LHCN-M2 (cell line): ENCODE measurements around the gene GBGT1. TPM values are rescaled to one million over a fixed set of nuclear protein-coding genes. Genes with fewer than 3 reads are reported as not detected.

Experiments
- DNase-seq: peaks from one replicate; pipeline ENCODE4 v3.0.0-alpha.2; 2012; ENCODE audit warnings: low read depth
- total RNA-seq: library from RNA; depleted of rRNA; stranded (reverse); fragments of >200 nt; gene quantifications from 2 replicates; pipeline ENCODE4 v1.2.3, GENCODE V29; 2014

Gene GBGT1
- total RNA-seq, 1 experiment from 2014 or later = 0.34 TPM

- peak; percentile 49 for DNase-seq
Observed at GRCh38 chr9:133144142-133144903, 19.4 kb downstream of the GBGT1 start.

GRCh38 chr9:133143639-133144141 is 20.0 kb downstream of the GBGT1 start:
- no peak for DNase-seq

DNA sequence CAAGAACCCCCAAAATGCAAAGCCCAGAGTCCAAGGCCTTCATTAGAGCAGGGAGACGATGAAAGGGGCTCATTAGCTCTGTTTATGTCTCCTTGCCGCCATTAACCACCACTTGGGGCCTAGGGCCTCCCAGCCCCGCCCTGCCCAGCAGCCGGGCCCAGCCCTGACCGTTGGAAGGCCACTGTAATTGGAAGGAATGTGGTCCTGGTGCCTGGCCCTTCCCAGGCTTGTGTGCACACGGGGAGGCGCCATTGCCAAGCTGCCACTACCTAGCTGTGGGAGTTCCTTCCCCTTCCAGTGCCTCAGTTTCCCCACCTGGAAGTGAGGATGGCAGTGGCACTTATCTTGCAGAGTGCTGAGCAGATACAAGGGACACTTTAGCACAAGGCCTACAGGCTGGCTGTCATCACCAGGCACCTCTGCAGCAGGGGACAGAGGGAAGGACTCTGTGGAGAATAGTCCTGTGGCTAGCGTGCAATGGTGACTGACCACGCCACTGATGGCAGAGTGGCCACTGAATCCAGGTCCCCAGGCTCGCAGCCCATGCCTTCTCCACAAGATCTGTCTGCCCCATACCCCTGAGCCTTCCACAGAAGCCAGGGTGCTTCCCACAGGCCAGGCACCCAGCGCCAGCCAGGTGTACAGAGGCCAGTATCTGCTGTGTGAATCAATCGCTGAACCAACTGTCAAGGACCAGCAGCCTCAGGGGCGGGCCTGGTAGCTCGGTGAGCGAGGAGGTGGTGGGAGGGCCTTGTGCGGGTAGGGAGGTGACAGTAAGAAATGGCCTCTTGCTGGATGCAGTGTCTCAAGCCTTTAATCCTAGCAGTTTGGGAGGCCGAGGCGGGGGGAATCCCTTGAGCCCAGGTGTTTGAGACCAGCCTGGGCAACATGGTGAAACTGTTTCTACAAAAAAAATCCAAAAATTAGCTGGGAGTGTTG is 20.8 kb downstream of the GBGT1 start:
- no peak for DNase-seq

- DNase-seq = no peak
Observed at GRCh38 chr9:133141833-133142595, 21.7 kb downstream of the GBGT1 start.

GRCh38 chr9:133140606-133141005 is 23.1 kb downstream of the GBGT1 start:
- no peak for DNase-seq

DNA sequence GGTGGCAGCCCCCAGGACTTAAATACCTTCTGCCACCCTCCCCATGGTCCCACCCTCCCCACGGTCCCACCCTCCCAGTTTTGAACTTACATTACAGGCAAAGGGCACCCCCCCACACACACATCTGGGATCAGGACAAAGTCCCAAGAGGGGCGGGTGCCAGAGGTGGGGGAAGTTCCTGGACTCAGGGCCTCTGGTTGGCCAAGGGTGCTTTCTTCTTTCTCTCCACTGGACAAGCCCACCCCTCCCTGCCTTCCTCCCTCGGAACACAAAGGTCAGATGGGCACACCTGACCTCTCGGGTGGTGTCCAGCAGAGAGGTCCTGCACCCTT is 23.6 kb downstream of the GBGT1 start:
- DNase-seq = no peak

GRCh38 chr9:133139246-133140173 is 24.2 kb downstream of the GBGT1 start:
- no peak for DNase-seq

DNA sequence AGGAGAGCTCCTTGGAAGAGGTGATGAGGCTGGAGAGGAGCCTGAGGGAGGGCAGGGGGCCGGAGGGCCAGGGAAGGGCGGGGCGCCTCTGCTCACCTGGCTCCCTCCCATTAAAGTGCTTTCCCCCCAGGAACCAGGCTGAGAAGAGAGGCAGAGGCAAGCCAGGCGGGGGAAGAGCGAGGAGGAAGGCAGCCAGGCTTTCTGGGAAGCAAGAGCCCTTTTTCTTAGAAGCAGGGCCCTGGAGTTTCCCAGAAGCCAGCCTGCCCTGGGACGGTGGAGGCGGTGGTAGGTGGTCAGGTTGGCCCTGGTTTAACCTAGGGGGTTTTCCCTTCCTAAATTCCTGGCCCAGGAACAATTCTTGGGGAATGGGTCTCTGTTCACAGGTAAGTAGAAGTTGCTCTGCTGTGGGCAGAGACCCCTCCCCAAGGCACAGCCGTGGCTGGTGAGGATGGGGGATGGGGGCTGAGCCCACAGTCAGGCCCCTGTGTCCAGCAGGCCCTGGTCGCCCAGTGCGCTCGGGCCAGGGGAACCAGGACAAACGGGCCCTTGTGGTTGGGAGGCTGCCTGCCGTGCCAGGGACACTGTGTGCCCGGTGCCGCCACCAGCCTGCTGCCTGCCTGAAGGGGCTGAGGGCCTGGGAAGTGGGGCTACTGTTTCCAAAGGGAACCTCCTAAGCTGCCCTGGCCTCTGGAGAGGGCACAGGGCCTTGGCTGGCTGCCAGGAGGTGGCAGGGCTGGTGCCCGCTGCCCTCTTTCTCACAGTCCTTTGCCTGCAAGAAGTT is 26.1 kb downstream of the GBGT1 start:
- DNase-seq = no peak

- peak; percentile 89 for DNase-seq
Observed at GRCh38 chr9:133135146-133135745, 28.5 kb downstream of the GBGT1 start.

- DNase-seq = no peak
Observed at GRCh38 chr9:133134388-133135145, 29.1 kb downstream of the GBGT1 start.

GRCh38 chr9:133133681-133134387 is 29.9 kb downstream of the GBGT1 start:
- DNase-seq = peak; percentile 97

DNA sequence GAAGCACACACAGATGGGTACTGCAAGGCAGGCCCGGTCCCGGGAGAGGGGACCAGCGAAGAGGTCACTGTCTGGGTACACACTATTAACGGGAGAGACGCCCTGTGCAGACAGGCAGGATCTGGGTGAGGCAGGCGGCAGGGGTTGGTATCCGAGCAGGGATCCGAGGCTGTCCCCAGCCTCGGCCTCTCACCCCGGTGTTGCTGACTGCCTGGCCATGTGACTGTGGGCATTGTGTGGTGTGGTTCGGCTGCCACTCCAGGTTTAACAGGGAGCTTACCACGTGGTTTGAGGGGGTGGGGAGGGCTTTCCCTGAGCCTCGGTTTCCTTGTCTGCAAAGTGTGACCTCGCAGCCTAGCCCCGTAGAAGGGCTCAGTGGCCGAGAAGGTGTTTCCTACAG is 31.5 kb downstream of the GBGT1 start:
- DNase-seq = no peak

DNA sequence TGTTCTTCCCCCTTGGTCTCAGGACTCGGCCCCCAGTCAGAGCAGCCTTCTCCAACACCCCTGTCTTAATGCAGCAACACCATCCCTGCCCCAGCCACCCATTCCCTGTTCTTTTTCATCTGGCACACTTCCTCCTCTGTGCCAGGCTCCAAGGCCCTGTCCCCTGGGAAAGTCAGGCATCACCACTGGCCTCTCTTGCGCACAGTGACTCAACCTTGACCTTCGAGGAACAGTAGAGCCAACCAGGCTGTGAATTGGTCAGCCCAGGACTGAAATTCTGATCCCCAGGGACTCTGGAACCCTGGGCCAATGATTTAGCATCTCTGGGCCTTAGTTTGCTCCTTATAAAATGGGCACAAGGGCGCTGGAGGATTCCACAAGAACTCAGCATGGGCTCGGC is 32.2 kb downstream of the GBGT1 start:
- peak; percentile 86 for DNase-seq

DNA sequence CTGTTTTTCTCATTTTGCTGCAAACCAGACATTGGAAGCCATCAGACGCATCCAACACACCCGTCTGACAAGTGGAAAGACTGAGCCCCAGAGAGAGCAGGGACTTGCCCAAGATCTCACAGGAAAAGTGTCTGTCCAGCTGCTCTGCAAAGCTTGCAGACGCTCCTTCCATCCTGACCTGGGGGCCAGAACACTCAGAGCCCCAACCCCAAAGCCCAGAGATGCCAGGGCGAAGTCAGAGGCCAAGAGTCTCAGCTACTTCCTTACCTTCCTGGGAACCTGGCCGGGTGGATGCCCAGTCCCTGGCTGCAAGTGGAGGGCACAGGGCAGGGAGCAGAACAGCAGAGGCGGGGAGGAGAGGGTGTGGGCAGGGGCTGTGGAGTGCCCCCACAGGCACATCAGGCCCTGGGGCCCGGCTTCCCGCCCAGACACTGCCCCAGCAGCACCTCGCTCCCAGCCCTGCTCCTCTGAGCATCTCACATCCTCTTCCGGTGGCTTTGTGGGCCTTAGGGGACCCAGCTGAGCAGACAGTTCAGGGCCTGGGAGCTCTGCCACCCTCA is 32.9 kb downstream of the GBGT1 start:
- DNase-seq = no peak

DNA sequence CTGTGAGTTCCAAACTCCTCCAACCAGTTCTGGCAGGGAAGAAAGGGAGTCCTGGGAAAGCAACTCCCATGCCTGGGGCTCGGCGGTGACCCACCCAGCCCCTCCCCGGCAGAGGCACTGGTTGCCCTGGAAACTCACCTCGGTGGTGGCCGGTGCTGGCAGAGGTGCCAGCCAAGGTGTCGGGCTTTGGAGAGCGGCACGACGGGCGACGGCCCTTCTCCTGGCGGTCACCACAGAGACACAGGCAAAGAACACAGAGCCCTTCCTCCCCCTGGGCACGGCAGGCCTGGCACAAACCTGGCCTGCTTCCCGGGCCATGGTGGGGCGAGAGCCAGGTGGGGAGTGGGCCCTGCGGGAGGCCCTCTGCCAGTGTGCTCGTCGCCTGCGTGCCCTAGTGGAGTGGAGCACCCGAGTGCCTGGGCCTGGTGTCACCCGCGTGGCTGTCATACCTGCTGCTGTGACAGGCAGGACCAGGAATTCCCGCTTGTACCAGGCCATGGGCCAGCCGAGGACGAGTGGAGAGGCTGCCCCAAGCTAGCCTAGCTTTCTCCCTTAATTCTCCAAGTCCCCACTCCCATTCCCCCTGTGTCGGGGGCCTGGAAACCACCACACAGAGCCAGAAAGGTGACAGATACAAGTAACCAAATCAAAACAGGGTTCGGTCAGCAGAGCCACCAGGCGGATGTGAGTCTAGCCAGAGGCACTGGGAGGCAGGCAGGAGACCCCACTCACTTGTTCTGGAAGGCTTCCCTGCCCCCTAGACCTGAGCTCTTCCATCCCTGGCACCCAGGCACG is 34.5 kb downstream of the GBGT1 start:
- DNase-seq = no peak

DNA sequence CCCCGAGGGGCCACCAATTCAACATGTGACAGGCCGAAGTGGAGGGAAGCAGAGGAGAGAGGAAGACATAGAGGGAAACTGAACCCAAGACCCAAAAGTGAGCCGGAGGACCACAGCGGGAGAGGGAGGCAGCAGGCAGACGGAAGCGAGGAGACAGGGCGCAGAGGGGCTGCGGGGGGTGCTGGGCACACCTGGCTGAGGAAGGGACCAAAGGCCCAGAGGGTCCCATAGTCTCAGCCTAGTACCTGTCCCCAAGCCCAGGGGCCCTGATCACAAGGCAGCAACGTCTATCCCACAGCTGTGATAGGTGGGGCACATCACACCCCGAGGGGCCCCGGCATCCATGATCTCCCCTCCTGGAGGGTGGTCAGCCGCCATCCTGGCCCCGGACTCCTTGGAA is 35.6 kb downstream of the GBGT1 start:
- DNase-seq = no peak
